HEK293 (cell line): ENCODE measurements around the gene MSANTD4.

Experiments
- CTCF ChIP-seq: fragments of 450-650 bp; formaldehyde crosslinking; IDR thresholded peaks from 2 replicates; pipeline ENCODE4 v1.5.1; 2016; ENCODE audit warnings: missing biosample characterization, missing genetic modification characterization
- YY1 ChIP-seq: fragments of 450-650 bp; formaldehyde crosslinking; IDR thresholded peaks from 2 replicates; pipeline ENCODE4 v1.5.1; 2018; ENCODE audit warnings: missing biosample characterization, missing genetic modification characterization
- ZNF549 ChIP-seq: fragments of 450-650 bp; IDR thresholded peaks from 2 replicates; pipeline ENCODE4 v1.5.1; 2018; ENCODE audit warnings: missing biosample characterization, missing genetic modification characterization, mild to moderate bottlenecking, inconsistent platforms, moderate library complexity

GRCh38 chr11:106001304-106002012 lies 20.6 kb downstream of the MSANTD4 start:
- TF ChIP-seq YY1 (tag by site-specific recombination) (no peak), CTCF (tag by site-specific recombination) (no peak), ZNF549 (tag by site-specific recombination) (no peak)
